Stomach (tissue), 9 donors: ENCODE measurements around the gene NKIRAS1. TPM values are rescaled to one million over a fixed set of nuclear protein-coding genes. Genes with fewer than 3 reads are reported as not detected.
"Not testable (repeated sequence)": the region's sequence is repeated elsewhere in the genome, so short reads cannot be mapped to it uniquely, and the experiment has no call there.

Experiments used
- DNase-seq, 2 donors: peaks; one replicate each; pipeline versions ENCODE4 v3.0.0 to v3.0.0-alpha.2; 2013 to 2019
- H3K27ac ChIP-seq, 5 donors: fragments of 200-600 bp in 4 of 5; sonication (generic) in 4 of 5; one replicate each; pipeline ENCODE4 v1.5.1; 2013 to 2019; ENCODE audit warnings: mild to moderate bottlenecking in 1 of 5, moderate library complexity in 1 of 5
- H3K27me3 ChIP-seq, 3 donors: fragments of 200-600 bp; sonication (generic); one replicate each; pipeline ENCODE4 v1.5.1; 2017 to 2019; ENCODE audit warnings: mixed run types in 1 of 3
- H3K36me3 ChIP-seq, 4 donors: fragments of 200-600 bp; sonication (generic); 1 replicate in 3 of 4; 2 replicates in 1 of 4; pipeline ENCODE4 v1.5.1; 2016 to 2019
- H3K4me1 ChIP-seq, 4 donors: fragments of 200-600 bp; sonication (generic); one replicate each; pipeline ENCODE4 v1.5.1; 2016 to 2019
- H3K4me3 ChIP-seq, 4 donors: fragments of 200-600 bp; sonication (generic) in 3 of 4; one replicate each; pipeline ENCODE4 v1.5.1; 2016 to 2019; ENCODE audit warnings: mild to moderate bottlenecking in 1 of 4
- H3K9me3 ChIP-seq, 4 donors: fragments of 200-600 bp; sonication (generic); one replicate each; pipeline ENCODE4 v1.5.1; 2016 to 2019
- EP300 ChIP-seq: sonication (generic); formaldehyde crosslinking; IDR thresholded peaks from one replicate; pipeline ENCODE4 v1.6.1; 2017; ENCODE audit warnings: antibody characterized with exemption
- POLR2A ChIP-seq, 4 donors: fragments of 450-650 bp; IDR thresholded peaks; one replicate each; pipeline ENCODE4 v1.6.1; 2016; ENCODE audit warnings: antibody characterized with exemption in 4 of 4, control low read depth in 2 of 4, mild to moderate bottlenecking in 1 of 4, moderate library complexity in 1 of 4
- POLR2AphosphoS5 ChIP-seq, 3 donors: sonication (generic); formaldehyde crosslinking; IDR thresholded peaks; one replicate each; pipeline ENCODE4 v1.6.1; 2016; ENCODE audit warnings: antibody characterized with exemption in 3 of 3
- WGBS, 5 donors: extraction: QIAGEN DNeasy Blood & Tissue Kit in 3 of 5; methylation state at CpG; one replicate each; pipeline versions ENCODE4 v1.1.5 to v1.1.7; 2013 to 2018; 5-methylcytosine and 5-hydroxymethylcytosine counted together
- intact Hi-C: fragments of 100-400 bp; cut with DNase I; formaldehyde crosslinking; loops from one replicate; pipeline ENCODE4 v1.15.1; 2023; ENCODE audit warnings: low total_unique reads
- polyA plus RNA-seq, 3 donors: library from polyadenylated mRNA; stranded (reverse); fragments of 200-250 nt; gene quantifications; one replicate each; pipeline ENCODE4 v1.2.3, GENCODE V29; 2013
- total RNA-seq, 5 donors: library from RNA; depleted of rRNA; stranded (reverse); fragments of >200 nt; gene quantifications; one replicate each; pipeline versions ENCODE4 v1.1.0 to v1.2.3, GENCODE V29; 2014 to 2016
- TF ChIP-seq, protein P1 (sequence below), 7 experiments: fragments of 450-650 bp in 4 of 7; fragments of 200-600 bp in 3 of 7; sonication (generic) in 3 of 7; IDR thresholded peaks; one replicate each; pipeline ENCODE4 v1.5.1; 2016 to 2019; ENCODE audit warnings: antibody characterized with exemption in 7 of 7, control low read depth in 2 of 7, mild to moderate bottlenecking in 1 of 7
- donor health status: healthy with polysubstance abuse.
- donor health status: Bipolar disorder and iron deficiency.
- donor health status: healthy.

The NKIRAS1 gene
- total and polyA plus RNA-seq, 8 donors = 0.87 to 18.3 (median 7.6) TPM; not detected in 1

DNA sequence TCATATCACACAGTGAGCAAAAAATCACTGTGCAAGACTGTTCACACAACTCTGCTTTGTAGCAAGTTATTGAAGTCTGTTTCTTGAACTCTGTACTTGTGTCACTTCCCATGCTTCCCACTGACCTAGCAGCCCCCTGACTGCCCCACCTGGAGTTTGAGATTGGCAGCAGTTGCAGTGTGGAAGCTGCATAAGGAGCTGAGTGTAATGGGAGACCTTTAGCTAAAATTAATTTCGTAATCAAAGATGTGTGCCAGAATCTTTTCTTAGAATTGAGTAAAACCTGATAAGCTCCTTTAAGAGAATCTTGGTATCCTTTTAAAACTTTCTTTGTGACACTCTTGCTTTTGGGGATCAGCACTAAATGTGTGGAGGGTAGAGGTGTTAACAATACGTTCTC lies 42.8 kb downstream of the NKIRAS1 start:
- 67 to 75% (median 74%) methylated on average over 2 of the region's 2 CpGs for WGBS, 5 donors
- no peaks in the 10 kb centered on the region for H3K36me3 ChIP-seq
- no peak for DNase-seq
- no peak overlapping the region for H3K27ac ChIP-seq
- TF ChIP-seq, protein P1, sequence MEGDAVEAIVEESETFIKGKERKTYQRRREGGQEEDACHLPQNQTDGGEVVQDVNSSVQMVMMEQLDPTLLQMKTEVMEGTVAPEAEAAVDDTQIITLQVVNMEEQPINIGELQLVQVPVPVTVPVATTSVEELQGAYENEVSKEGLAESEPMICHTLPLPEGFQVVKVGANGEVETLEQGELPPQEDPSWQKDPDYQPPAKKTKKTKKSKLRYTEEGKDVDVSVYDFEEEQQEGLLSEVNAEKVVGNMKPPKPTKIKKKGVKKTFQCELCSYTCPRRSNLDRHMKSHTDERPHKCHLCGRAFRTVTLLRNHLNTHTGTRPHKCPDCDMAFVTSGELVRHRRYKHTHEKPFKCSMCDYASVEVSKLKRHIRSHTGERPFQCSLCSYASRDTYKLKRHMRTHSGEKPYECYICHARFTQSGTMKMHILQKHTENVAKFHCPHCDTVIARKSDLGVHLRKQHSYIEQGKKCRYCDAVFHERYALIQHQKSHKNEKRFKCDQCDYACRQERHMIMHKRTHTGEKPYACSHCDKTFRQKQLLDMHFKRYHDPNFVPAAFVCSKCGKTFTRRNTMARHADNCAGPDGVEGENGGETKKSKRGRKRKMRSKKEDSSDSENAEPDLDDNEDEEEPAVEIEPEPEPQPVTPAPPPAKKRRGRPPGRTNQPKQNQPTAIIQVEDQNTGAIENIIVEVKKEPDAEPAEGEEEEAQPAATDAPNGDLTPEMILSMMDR (IDR thresholded peaks at IDR 0.05) = no peak
- TF ChIP-seq POLR2A (IDR thresholded peaks at IDR 0.05) = no peak
- peaks cover 0 to 43% (median 17%) of the 10 kb centered on the region in 4 donors for H3K4me1 ChIP-seq
- no peak overlapping the region for H3K4me3 ChIP-seq
- H3K27me3 ChIP-seq = no peaks in the 10 kb centered on the region
- intact Hi-C loops = no loop called here
- no peaks in the 10 kb centered on the region for H3K9me3 ChIP-seq

DNA sequence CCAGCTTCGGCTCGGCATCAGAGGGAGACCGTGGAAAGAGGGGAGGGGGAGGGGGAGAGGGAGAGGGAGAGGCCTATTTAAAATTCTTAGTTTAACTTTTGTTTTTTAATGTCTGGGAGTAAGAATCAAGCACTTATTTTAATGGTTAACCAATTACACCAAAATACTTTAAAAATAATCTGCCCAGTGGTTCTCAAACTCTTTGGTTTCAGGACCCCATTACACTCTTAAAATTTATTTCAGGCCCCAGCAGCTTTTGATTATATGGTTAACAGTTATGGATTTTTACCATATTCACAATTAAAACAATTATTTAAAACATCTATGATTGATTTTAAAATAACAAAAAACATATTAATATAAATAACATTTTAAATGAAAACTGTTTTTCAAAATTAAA lies 44.5 kb downstream of the NKIRAS1 start:
- Histone ChIP-seq H3K9me3 (no peaks in the 10 kb centered on the region), H3K36me3 (no peaks in the 10 kb centered on the region), H3K27me3 (no peaks in the 10 kb centered on the region), H3K4me1 (peaks cover 4 to 48% (median 23%) of the 10 kb centered on the region in 4 donors), H3K4me3 (no peak overlapping the region), H3K27ac (no peak overlapping the region)
- 98 to 100% (median 100%) methylated on average over 1 to 3 of the region's 3 CpGs; no CpG with 5 or more reads in 1 of the 5 donors for WGBS, 5 donors
- TF ChIP-seq POLR2AphosphoS5 (IDR thresholded peaks at IDR 0.05) = no peak
- no peak for TF ChIP-seq POLR2A (IDR thresholded peaks at IDR 0.05)
- intact Hi-C loops = no loop called here
- DNase-seq = no peak

DNA sequence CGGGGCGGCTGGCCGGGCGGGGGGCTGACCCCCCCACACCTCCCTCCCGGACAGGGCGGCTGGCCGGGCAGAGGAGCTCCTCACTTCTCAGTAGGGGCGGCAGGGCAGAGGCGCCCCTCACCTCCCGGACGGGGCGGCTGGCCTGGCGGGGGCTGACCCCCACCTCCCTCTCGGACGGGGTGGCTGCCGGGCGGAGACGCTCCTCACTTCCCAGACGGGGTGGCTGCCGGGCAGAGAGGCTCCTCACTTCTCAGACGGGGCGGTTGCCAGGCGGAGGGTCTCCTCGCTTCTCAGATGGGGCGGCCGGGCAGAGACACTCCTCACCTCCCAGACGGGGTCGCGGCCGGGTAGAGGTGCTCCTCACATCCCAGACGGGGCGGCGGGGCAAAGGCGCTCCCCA lies 45.4 kb downstream of the NKIRAS1 start:
- H3K27me3 ChIP-seq, H3K9me3 ChIP-seq, H3K36me3 ChIP-seq, intact Hi-C loops, DNase-seq, H3K4me3 ChIP-seq, H3K27ac ChIP-seq: not testable (repeated sequence)
- H3K4me1 ChIP-seq = peaks cover 8 to 48% (median 23%) of the 10 kb centered on the region in 4 donors
- WGBS, 5 donors = 90 to 96% (median 94%) methylated on average over 2 to 34 of the region's 34 CpGs

DNA sequence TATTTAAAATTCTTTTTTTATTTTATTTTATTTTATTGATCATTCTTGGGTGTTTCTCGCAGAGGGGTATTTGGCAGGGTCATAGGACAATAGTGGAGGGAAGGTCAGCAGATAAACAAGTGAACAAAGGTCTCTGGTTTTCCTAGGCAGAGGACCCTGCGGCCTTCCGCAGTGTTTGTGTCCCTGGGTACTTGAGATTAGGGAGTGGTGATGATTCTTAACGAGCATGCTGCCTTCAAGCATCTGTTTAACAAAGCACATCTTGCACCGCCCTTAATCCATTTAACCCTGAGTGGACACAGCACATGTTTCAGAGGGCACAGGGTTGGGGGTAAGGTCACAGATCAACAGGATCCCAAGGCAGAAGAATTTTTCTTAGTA lies 46.1 kb downstream of the NKIRAS1 start:
- H3K4me3 ChIP-seq, intact Hi-C loops: not testable (repeated sequence)

DNA sequence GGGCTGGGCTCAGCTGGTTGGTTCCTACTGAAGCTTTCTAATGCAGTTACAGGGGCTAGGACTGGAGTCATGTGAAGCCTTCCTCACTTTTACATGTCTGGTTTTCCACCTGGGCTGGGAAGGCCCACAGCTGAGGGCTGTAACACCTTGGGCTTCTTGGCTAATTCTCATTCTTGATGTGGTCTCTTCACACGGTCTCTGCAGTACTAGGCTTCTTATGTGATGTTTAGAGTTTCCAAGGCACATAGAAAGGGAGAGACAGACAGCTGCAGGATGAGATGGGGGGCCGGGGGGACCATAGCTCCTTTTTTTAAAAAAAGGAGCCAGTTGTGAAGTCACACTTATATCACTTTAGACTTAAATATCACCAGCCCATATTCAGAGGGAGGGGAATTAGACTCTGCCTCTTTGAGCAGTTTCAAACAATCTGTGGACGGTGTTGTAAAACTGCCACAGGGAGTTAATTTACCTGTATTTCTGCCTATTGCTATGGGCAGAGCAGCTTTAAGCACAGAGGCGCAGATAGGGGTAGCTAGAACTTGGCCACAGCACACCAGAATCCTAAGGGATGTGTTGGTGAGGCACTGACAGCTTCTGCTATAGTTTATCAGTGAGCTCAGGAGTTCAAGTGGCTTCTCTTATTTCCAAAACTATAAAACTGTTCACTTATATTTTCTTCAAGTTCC lies 46.7 kb downstream of the NKIRAS1 start:
- H3K27me3 ChIP-seq = no peaks in the 10 kb centered on the region
- TF ChIP-seq POLR2A (IDR thresholded peaks at IDR 0.05) (no peak), POLR2AphosphoS5 (IDR thresholded peaks at IDR 0.05) (no peak)
- TF ChIP-seq, protein P1 (IDR thresholded peaks at IDR 0.05) = no peak
- H3K36me3 ChIP-seq = no peaks in the 10 kb centered on the region
- intact Hi-C loops = no loop called here
- DNase-seq = no peak
- H3K27ac ChIP-seq = no peak overlapping the region
- H3K9me3 ChIP-seq = no peaks in the 10 kb centered on the region
- peaks cover 21 to 51% (median 36%) of the 10 kb centered on the region in 4 donors for H3K4me1 ChIP-seq
- H3K4me3 ChIP-seq = no peak overlapping the region
- WGBS, 5 donors = 92 to 100% (median 95%) methylated on average over 4 of the region's 4 CpGs

More for the DNA sequence above, 46.1 kb downstream of the NKIRAS1 start:
- not testable (repeated sequence) for H3K9me3 ChIP-seq, H3K36me3 ChIP-seq, H3K27me3 ChIP-seq, DNase-seq, H3K27ac ChIP-seq
- H3K4me1 ChIP-seq = peaks cover 15 to 49% (median 31%) of the 10 kb centered on the region in 4 donors
- 83 to 100% (median 100%) methylated on average over 1 to 3 of the region's 5 CpGs for WGBS, 5 donors

DNA sequence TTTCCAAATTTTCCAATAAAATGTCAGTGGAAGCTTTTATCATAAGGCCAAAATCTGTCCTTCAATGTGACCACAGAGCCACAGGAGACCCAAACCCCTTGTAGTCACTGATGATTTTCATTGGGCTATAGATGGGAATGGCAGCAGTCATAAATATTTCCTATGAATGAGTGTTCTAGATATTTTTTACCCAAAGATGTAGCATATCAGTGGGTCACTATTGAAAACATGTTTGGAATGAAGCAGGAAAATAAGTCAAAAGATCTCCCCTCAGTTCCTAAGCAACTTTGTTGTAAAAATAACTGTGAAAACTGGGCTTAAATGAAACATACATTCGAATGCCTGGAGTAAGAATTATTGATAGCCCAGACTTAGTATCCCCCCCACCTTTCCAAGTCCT lies 49.0 kb downstream of the NKIRAS1 start:
- Histone ChIP-seq H3K9me3 (no peaks in the 10 kb centered on the region), H3K4me3 (no peak overlapping the region), H3K36me3 (no peaks in the 10 kb centered on the region), H3K27ac (no peak overlapping the region), H3K4me1 (peaks cover 22 to 42% (median 33%) of the 10 kb centered on the region in 4 donors), H3K27me3 (no peaks in the 10 kb centered on the region)
- intact Hi-C loops = no loop called here
- 77 to 96% (median 88%) methylated on average over 1 of the region's 1 CpG for WGBS, 5 donors
- TF ChIP-seq, protein P1 (IDR thresholded peaks at IDR 0.05) = no peak
- TF ChIP-seq POLR2A (IDR thresholded peaks at IDR 0.05) (no peak), POLR2AphosphoS5 (IDR thresholded peaks at IDR 0.05) (no peak), EP300 (no peak)
- DNase-seq = no peak
